ENCODE measurements around the gene ARHGAP6.
"Not testable (repeated sequence)": the region's sequence is repeated elsewhere in the genome, so short reads cannot be mapped to it uniquely, and the experiment has no call there.

The ARHGAP6 gene

GRCh38 chrX:11619441-11619840, 46.3 kb downstream of the ARHGAP6 start:
- no peak overlapping the region for H3K27ac ChIP-seq (replicated peaks)
- DNase-seq (ENCODE audit: low read depth in 1 of 2, low spot score in 1 of 2) = no peak
- no peaks in the 10 kb centered on the region for H3K27me3 ChIP-seq (ENCODE audit: insufficient read depth, poor library complexity, severe bottlenecking)
- TF ChIP-seq POLR2AphosphoS5 (IDR thresholded peaks at IDR 0.05; ENCODE audit: low read depth) = no peak
- TF ChIP-seq, protein P1, sequence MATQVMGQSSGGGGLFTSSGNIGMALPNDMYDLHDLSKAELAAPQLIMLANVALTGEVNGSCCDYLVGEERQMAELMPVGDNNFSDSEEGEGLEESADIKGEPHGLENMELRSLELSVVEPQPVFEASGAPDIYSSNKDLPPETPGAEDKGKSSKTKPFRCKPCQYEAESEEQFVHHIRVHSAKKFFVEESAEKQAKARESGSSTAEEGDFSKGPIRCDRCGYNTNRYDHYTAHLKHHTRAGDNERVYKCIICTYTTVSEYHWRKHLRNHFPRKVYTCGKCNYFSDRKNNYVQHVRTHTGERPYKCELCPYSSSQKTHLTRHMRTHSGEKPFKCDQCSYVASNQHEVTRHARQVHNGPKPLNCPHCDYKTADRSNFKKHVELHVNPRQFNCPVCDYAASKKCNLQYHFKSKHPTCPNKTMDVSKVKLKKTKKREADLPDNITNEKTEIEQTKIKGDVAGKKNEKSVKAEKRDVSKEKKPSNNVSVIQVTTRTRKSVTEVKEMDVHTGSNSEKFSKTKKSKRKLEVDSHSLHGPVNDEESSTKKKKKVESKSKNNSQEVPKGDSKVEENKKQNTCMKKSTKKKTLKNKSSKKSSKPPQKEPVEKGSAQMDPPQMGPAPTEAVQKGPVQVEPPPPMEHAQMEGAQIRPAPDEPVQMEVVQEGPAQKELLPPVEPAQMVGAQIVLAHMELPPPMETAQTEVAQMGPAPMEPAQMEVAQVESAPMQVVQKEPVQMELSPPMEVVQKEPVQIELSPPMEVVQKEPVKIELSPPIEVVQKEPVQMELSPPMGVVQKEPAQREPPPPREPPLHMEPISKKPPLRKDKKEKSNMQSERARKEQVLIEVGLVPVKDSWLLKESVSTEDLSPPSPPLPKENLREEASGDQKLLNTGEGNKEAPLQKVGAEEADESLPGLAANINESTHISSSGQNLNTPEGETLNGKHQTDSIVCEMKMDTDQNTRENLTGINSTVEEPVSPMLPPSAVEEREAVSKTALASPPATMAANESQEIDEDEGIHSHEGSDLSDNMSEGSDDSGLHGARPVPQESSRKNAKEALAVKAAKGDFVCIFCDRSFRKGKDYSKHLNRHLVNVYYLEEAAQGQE (IDR thresholded peaks at IDR 0.05; ENCODE audit: insufficient replicate concordance, low read depth) = no peak
- TF ChIP-seq CTCF (IDR thresholded peaks at IDR 0.05; ENCODE audit: insufficient read depth, low read length) = no peak
- no peak for TF ChIP-seq GABPA (IDR thresholded peaks at IDR 0.05; ENCODE audit: low read depth)
- no peak for TF ChIP-seq SPI1 (IDR thresholded peaks at IDR 0.05; ENCODE audit: borderline replicate concordance, low read depth)
- no peak overlapping the region for H3K4me3 ChIP-seq (replicated peaks; ENCODE audit: insufficient read depth, low read length)

- H3K27me3 ChIP-seq (ENCODE audit: insufficient read depth, poor library complexity, severe bottlenecking) = not testable (repeated sequence)
Observed at GRCh38 chrX:11614253-11614652, 51.5 kb downstream of the ARHGAP6 start.

GRCh38 chrX:11611965-11612364, 53.8 kb downstream of the ARHGAP6 start:
- TF ChIP-seq, protein P1 (IDR thresholded peaks at IDR 0.05; ENCODE audit: insufficient replicate concordance, low read depth) = no peak
- TF ChIP-seq GABPA (IDR thresholded peaks at IDR 0.05; ENCODE audit: low read depth) (no peak), SPI1 (IDR thresholded peaks at IDR 0.05; ENCODE audit: borderline replicate concordance, low read depth) (no peak), POLR2AphosphoS5 (IDR thresholded peaks at IDR 0.05; ENCODE audit: low read depth) (no peak), CTCF (IDR thresholded peaks at IDR 0.05; ENCODE audit: insufficient read depth, low read length) (no peak)
- H3K27ac ChIP-seq (replicated peaks) = no peak overlapping the region

More at GRCh38 chrX:11614253-11614652, 51.5 kb downstream of the ARHGAP6 start:
- DNase-seq (ENCODE audit: low read depth in 1 of 2, low spot score in 1 of 2); H3K4me3 ChIP-seq (replicated peaks; ENCODE audit: insufficient read depth, low read length); H3K27ac ChIP-seq (replicated peaks): not testable (repeated sequence)

DNA sequence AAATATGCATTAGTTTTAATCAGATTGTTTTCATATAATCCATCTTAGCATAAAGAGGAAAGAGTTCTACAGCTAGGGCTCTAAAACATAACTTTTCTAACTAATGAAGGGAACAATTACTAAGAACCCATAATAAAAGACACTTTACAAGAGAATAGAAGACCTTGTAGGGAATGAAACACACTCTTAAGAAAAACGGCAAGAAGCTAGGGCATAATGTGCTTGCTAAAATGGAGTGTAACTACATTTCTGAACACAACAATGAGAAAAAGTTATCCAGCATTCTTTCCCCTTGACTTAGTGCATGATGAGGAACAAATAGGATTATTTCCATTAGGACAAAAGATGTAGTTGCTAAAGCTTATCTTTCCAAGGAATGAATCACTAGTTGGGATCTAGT, 54.6 kb downstream of the ARHGAP6 start:
- TF ChIP-seq SPI1 (IDR thresholded peaks at IDR 0.05; ENCODE audit: borderline replicate concordance, low read depth) (no peak), CTCF (IDR thresholded peaks at IDR 0.05; ENCODE audit: insufficient read depth, low read length) (no peak), POLR2AphosphoS5 (IDR thresholded peaks at IDR 0.05; ENCODE audit: low read depth) (no peak)
- DNase-seq (ENCODE audit: low read depth in 1 of 2, low spot score in 1 of 2) = no peak
- no peaks in the 10 kb centered on the region for H3K27me3 ChIP-seq (ENCODE audit: insufficient read depth, poor library complexity, severe bottlenecking)

More at GRCh38 chrX:11611965-11612364, 53.8 kb downstream of the ARHGAP6 start:
- Histone ChIP-seq H3K27me3 (ENCODE audit: insufficient read depth, poor library complexity, severe bottlenecking) (no peaks in the 10 kb centered on the region), H3K4me3 (replicated peaks; ENCODE audit: insufficient read depth, low read length) (no peak overlapping the region)
- no peak for DNase-seq (ENCODE audit: low read depth in 1 of 2, low spot score in 1 of 2)

More for the DNA sequence above, 54.6 kb downstream of the ARHGAP6 start:
- H3K27ac ChIP-seq (replicated peaks) = no peak overlapping the region
- no peak overlapping the region for H3K4me3 ChIP-seq (replicated peaks; ENCODE audit: insufficient read depth, low read length)

All from HL-60 (cell line).